Mesendoderm (in vitro differentiated cells): ENCODE measurements around the gene SEL1L.

ENCODE experiments used
- DNase-seq: peaks from one replicate; pipeline ENCODE4 v3.0.0; 2013
- H2AK5ac ChIP-seq: 2 replicates; pipeline ENCODE4 v1.6.1; 2013; ENCODE audit warnings: low read length, inconsistent platforms
- H2BK120ac ChIP-seq: 2 replicates; pipeline ENCODE4 v1.6.1; 2013; ENCODE audit warnings: low read depth, mild to moderate bottlenecking, low read length, moderate library complexity, mixed read lengths
- H2BK15ac ChIP-seq: replicated peaks from 2 replicates; pipeline ENCODE4 v1.6.1; 2013; ENCODE audit warnings: low read depth, mild to moderate bottlenecking, moderate library complexity
- H2BK5ac ChIP-seq: 2 replicates; pipeline ENCODE4 v1.6.1; 2013; ENCODE audit warnings: low read length, inconsistent platforms
- H3K18ac ChIP-seq: 2 replicates; pipeline ENCODE4 v1.6.1; 2013; ENCODE audit warnings: mild to moderate bottlenecking, low read length, mixed read lengths
- H3K23ac ChIP-seq: one replicate; pipeline ENCODE4 v1.6.1; 2013; ENCODE audit warnings: low read length
- H3K27ac ChIP-seq: 2 replicates; pipeline ENCODE4 v1.5.1; 2013; ENCODE audit warnings: low read depth, mild to moderate bottlenecking, inconsistent platforms, low read length, moderate library complexity
- H3K27me3 ChIP-seq: 2 replicates; pipeline ENCODE4 v1.6.1; 2013; ENCODE audit warnings: low read length, control low read depth, mild to moderate bottlenecking, inconsistent platforms; ENCODE audit not compliant: insufficient read depth, poor library complexity
- H3K36me3 ChIP-seq: 2 replicates; pipeline ENCODE4 v1.6.1; 2013; ENCODE audit warnings: low read length, inconsistent platforms; ENCODE audit not compliant: control insufficient read depth, insufficient read depth
- H3K4ac ChIP-seq: one replicate; pipeline ENCODE4 v1.6.1; 2013; ENCODE audit warnings: low read depth, mild to moderate bottlenecking, low read length, moderate library complexity
- H3K4me1 ChIP-seq: 2 replicates; pipeline ENCODE4 v1.6.1; 2013; ENCODE audit warnings: low read depth, low read length, inconsistent platforms; ENCODE audit not compliant: control insufficient read depth
- H3K4me2 ChIP-seq: 2 replicates; pipeline ENCODE4 v1.6.1; 2013; ENCODE audit warnings: low read length
- H3K4me3 ChIP-seq: 2 replicates; pipeline ENCODE4 v1.5.1; 2013; ENCODE audit warnings: mild to moderate bottlenecking, low read length
- H3K56ac ChIP-seq: one replicate; pipeline ENCODE4 v1.6.1; 2013; ENCODE audit warnings: low read length
- H3K79me1 ChIP-seq: 2 replicates; pipeline ENCODE4 v1.6.1; 2013; ENCODE audit warnings: low read length, inconsistent platforms
- H3K79me2 ChIP-seq: 2 replicates; pipeline ENCODE4 v1.6.1; 2013; ENCODE audit warnings: mild to moderate bottlenecking, low read length; ENCODE audit not compliant: control insufficient read depth, insufficient read depth
- H3K9ac ChIP-seq: 2 replicates; pipeline ENCODE4 v1.6.1; 2013; ENCODE audit warnings: low read length, inconsistent platforms
- H4K5ac ChIP-seq: one replicate; pipeline ENCODE4 v1.6.1; 2013; ENCODE audit warnings: low read length
- H4K8ac ChIP-seq: one replicate; pipeline ENCODE4 v1.6.1; 2013; ENCODE audit warnings: low read depth, mild to moderate bottlenecking, control low read depth, low read length, moderate library complexity
- WGBS: extraction: QIAGEN DNeasy Blood & Tissue Kit; methylation state at CpG from one replicate; pipeline ENCODE4 v1.1.7; 2013; ENCODE audit warnings: low lambda C conversion rate, missing lambda C conversion rate; ENCODE audit not compliant: insufficient coverage; ENCODE audit errors: extremely low coverage; 5-methylcytosine and 5-hydroxymethylcytosine counted together

The SEL1L gene

DNA sequence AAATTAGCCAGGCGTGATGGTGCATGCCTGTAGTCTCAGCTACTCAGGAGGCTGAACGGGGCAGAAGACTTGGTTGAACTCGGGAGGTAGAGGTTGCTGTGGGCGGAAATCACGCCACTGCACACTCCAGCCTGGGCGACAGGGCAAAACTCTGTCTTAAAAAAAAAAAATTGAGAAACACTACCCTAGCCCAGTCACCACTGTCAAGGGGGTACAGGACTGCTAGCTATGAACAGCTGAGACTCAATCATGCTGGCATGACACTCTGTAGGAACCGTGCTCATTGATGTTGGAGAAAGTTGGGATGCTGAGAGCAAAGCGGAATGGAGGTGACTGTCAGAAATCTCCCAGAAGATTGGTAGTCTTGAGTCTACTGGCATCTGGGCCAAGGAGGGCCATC, 75.3 kb downstream of the SEL1L start:
- H3K79me2 ChIP-seq = no peaks in the 10 kb centered on the region
- no peak overlapping the region for H3K27ac ChIP-seq
- no peak overlapping the region for H2AK5ac ChIP-seq
- H3K9ac ChIP-seq = no peak overlapping the region
- no peaks in the 10 kb centered on the region for H3K36me3 ChIP-seq
- H3K4me2 ChIP-seq = no peak overlapping the region
- no peak overlapping the region for H3K23ac ChIP-seq
- no peak overlapping the region for H2BK120ac ChIP-seq
- H3K56ac ChIP-seq = no peak overlapping the region
- no peaks in the 10 kb centered on the region for H3K79me1 ChIP-seq
- H4K8ac ChIP-seq = no peak overlapping the region
- H3K4me1 ChIP-seq = no peaks in the 10 kb centered on the region
- H2BK5ac ChIP-seq = no peak overlapping the region
- no peak for DNase-seq
- no peaks in the 10 kb centered on the region for H3K27me3 ChIP-seq
- no peak overlapping the region for H3K18ac ChIP-seq
- H2BK15ac ChIP-seq = no peak overlapping the region
- H4K5ac ChIP-seq = no peak overlapping the region
- H3K4ac ChIP-seq = no peak overlapping the region
- H3K4me3 ChIP-seq = no peak overlapping the region
- WGBS = no CpG with 5 or more reads among the region's 8 CpGs

DNA sequence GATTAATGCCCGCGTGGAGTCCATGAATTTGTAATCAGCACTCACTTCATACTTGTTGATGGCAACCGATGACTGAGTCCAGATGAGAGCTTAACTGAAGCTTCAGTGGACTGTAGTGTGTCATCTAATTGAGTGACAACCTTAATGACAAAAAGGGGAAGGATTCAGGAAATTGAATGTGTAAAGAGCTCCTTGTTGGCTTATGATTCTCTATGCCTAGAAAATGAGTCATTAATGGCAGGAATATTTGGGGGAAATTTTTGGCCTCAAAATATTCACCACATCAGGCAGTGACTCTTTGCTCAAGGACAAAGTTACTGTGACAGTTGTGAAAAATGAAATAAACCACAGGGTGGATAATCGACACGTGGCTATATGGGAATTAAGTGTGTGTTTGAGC, 78.3 kb downstream of the SEL1L start:
- Histone ChIP-seq H2AK5ac (no peak overlapping the region), H4K5ac (no peak overlapping the region), H3K18ac (no peak overlapping the region), H2BK5ac (no peak overlapping the region), H3K56ac (no peak overlapping the region), H2BK120ac (no peak overlapping the region), H2BK15ac (no peak overlapping the region), H3K27me3 (no peaks in the 10 kb centered on the region), H3K79me1 (no peaks in the 10 kb centered on the region), H3K23ac (no peak overlapping the region), H4K8ac (no peak overlapping the region), H3K4me3 (no peak overlapping the region), H3K79me2 (no peaks in the 10 kb centered on the region), H3K9ac (no peak overlapping the region), H3K4me2 (no peak overlapping the region), H3K4me1 (no peaks in the 10 kb centered on the region), H3K27ac (no peak overlapping the region), H3K4ac (no peak overlapping the region), H3K36me3 (no peaks in the 10 kb centered on the region)
- DNase-seq = no peak
- no CpG with 5 or more reads among the region's 5 CpGs for WGBS

DNA sequence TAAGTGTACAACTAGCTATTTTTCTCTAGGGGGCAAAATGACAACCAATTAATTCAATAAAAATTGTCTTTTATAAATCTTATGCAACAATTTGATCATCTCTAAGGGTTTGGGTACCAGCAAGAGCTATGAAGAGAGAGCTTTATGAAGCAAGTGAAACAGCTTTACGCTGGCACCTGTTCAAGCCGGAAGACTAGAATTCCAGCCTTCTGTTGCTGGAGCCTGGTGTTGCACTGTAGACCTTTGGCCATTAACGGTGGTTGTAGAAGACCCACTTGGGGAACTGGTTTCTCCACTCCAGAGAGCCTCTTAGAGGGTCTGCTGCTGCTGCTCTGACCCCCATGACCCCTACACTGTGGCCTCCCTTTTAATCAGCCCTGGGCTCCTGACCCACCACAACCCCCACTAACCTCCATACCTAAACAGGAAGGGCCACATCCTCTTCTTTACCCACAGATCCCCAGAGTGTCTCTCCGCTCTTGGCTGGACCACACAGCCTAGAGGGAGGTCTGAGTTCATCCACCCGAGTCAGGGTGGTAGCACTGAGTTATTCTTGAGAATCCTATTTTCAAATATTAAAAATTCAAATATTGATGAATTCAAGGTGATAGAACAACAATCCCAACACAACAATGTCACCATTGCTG, 79.0 kb downstream of the SEL1L start:
- Histone ChIP-seq H3K56ac (no peak overlapping the region), H2BK5ac (no peak overlapping the region), H3K4me2 (no peak overlapping the region), H2AK5ac (no peak overlapping the region), H3K4me1 (no peaks in the 10 kb centered on the region), H4K5ac (no peak overlapping the region), H2BK120ac (no peak overlapping the region), H3K27ac (no peak overlapping the region), H3K18ac (no peak overlapping the region), H3K4me3 (no peak overlapping the region), H2BK15ac (no peak overlapping the region), H3K9ac (no peak overlapping the region), H3K4ac (no peak overlapping the region), H3K79me2 (no peaks in the 10 kb centered on the region), H3K79me1 (no peaks in the 10 kb centered on the region), H3K23ac (no peak overlapping the region), H3K36me3 (no peaks in the 10 kb centered on the region), H4K8ac (no peak overlapping the region), H3K27me3 (no peaks in the 10 kb centered on the region)
- no CpG with 5 or more reads among the region's 5 CpGs for WGBS
- no peak for DNase-seq

DNA sequence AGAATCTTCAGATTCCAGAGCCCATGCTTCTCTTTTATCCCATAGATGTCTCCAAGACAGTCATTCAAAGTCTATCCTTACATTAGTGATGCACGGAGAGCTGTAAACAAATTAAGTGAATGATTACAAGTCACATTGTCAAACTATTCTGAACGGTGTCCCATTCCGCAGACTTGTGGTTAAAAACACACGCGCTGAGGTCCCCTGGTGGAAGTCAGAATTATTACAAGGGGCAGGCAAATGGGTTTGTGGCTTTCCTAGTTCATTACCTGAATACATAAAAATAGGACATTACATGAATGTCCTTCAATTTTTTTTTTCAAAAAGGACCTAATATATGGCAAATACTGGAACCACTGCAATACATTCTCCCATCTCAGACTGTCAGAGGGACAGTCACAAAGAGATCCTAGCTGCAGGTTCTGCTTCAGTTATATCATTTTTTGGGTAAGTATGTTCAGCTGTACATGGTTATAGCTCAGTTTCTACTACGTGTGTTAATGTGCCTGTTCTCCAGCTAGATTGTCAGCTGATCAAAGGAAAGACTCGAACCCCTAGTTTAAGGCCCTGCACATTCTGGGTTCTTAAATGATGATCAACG, 80.4 kb downstream of the SEL1L start:
- Histone ChIP-seq H3K27ac (no peak overlapping the region), H4K8ac (no peak overlapping the region), H3K4me1 (no peaks in the 10 kb centered on the region), H3K23ac (no peak overlapping the region), H3K79me1 (no peaks in the 10 kb centered on the region), H2AK5ac (no peak overlapping the region), H3K36me3 (no peaks in the 10 kb centered on the region), H3K18ac (no peak overlapping the region), H3K4me2 (peak overlapping the region; percentile 24), H3K4ac (no peak overlapping the region), H2BK120ac (no peak overlapping the region), H3K79me2 (no peaks in the 10 kb centered on the region), H3K4me3 (no peak overlapping the region), H3K27me3 (no peaks in the 10 kb centered on the region), H3K9ac (no peak overlapping the region), H3K56ac (no peak overlapping the region), H4K5ac (no peak overlapping the region), H2BK15ac (no peak overlapping the region), H2BK5ac (no peak overlapping the region)
- WGBS = no CpG with 5 or more reads among the region's 8 CpGs
- DNase-seq = peak; percentile 72

DNA sequence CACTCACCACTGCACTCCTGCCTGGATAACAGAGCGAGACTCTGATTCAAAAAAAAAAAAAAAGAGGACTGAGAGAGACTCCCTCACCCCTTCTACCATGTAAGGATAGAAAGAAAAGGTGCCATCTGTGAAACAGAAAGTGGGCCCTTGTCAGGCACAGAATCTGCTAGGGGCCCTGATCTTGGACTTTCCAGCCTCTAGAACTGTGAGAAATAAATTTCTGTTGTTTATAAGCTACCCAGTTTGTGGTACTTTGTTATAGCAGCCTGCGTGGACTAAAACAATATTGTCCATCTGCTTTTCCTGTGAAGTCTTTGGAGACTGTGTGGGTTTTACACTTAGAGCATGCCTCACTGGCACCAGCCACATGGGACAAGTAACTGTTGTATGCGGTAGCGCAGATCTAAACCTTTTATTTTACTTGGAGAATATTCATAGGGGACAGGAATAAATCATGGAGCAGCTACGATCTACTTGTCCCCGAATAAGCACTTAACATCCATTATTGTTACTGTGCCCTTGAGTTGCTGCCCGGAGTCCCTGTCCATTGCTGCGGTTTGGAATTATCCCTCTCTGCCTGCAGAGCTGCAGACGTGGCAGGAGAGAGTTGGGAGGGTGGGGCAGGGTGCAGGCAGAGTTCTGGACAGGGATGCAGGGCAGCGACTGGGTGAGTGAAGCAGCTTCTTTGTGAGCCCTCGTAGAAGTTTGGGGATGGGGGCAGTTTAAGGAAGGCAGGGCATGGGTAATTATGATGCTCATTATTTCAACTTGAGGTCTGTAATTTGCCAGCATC, 81.1 kb downstream of the SEL1L start:
- Histone ChIP-seq H3K23ac (no peak overlapping the region), H3K36me3 (no peaks in the 10 kb centered on the region), H3K18ac (no peak overlapping the region), H3K27ac (no peak overlapping the region), H2BK15ac (no peak overlapping the region), H4K5ac (no peak overlapping the region), H3K79me1 (no peaks in the 10 kb centered on the region), H2AK5ac (no peak overlapping the region), H3K27me3 (no peaks in the 10 kb centered on the region), H4K8ac (no peak overlapping the region), H3K56ac (no peak overlapping the region), H3K4me3 (no peak overlapping the region), H3K4me1 (no peaks in the 10 kb centered on the region), H3K79me2 (no peaks in the 10 kb centered on the region), H3K9ac (no peak overlapping the region), H3K4me2 (no peak overlapping the region), H2BK5ac (no peak overlapping the region), H2BK120ac (no peak overlapping the region), H3K4ac (no peak overlapping the region)
- DNase-seq = no peak
- no CpG with 5 or more reads among the region's 11 CpGs for WGBS
